OCI-M2 (cell line): ENCODE data around the gene RHOB.
"Not testable (repeated sequence)": the region's sequence is repeated elsewhere in the genome, so short reads cannot be mapped to it uniquely, and the experiment has no call there.

ENCODE experiments used
- DNase-seq: peaks from one replicate; lab custom pipeline; 2025; ENCODE audit not compliant: unreplicated experiment; lab: John Stamatoyannopoulos, UW

The RHOB gene

DNA sequence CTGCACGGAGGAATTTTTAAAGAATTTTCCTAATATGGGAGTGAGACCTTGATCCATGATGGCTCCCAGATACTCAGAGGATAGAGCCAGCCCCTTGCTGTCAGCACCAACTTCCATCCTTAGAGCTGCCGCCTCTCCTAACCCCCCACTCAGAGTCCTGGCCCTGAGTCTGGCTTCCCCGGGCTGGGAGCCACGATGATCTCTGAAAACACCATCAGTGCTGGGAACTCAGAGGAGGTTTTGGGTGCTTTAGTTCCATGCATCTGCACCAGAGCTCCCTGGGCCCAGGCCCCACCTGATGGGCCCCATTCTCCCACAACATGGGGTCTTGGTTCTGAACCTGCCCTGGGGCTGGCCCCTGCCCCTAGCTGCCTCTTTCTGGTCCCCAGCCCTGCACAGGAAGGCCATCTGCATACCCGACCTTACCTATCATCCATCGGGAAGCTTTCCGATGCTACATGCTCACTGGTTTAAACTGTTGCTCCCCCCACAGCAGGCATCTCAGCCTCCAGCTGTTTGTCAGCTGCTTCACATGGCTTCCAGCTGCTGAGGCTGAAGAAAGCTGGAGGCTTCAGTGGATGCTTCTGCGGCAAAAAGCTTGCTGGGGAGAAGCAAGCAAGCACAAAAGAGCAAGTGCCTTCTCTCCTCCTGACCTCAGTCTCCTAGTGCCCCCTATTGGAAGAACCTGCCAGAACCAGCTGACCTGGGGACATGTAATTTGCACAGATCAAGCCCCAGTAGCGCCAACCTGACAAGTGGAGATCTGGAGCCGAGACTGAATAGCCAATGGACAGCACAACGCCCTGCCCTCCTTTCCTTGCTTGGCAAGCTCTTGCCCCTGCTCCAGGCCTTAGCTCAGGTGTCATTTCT lies 24.2 kb upstream of the RHOB start:
- no peak for DNase-seq

DNA sequence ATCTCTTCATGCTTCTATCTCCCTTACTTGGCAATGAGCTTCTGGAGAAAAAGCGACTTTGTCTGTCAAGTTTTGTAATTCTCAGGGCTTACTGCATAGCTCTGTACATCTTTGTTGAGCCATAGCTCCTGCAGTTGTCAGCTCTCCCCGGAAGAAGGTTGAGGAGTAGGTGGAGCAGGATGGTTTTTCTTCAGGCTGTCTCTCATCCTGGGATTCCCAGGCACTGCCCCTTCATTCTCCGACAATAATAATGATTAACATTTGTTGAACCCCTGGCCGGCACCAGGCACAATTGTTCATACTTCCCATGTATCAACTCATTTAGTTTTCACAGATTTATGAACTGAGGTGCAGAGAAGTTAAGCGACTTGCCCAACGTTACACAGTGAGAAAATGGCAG lies 23.5 kb upstream of the RHOB start:
- DNase-seq, result no peak

DNA sequence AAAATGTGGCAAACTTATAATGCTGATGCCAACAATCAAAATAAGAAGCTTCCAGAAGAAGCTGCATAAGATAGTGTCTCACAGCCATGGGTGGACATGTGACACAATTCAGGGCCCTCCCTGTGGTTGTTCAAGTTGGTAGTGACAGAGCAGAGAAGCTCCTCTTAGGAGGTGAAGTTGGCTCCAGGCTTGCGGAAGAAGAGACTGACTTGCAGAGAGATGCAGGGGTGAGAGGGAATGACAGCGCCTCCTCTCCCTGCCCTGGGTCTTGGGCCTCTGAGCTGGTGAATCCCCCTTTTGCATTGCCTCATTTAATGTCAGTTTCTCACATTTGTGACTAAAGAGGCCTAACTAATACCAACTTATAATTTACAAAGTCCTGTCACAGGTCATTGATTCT lies 23.0 kb upstream of the RHOB start:
- DNase-seq, result no peak

DNA sequence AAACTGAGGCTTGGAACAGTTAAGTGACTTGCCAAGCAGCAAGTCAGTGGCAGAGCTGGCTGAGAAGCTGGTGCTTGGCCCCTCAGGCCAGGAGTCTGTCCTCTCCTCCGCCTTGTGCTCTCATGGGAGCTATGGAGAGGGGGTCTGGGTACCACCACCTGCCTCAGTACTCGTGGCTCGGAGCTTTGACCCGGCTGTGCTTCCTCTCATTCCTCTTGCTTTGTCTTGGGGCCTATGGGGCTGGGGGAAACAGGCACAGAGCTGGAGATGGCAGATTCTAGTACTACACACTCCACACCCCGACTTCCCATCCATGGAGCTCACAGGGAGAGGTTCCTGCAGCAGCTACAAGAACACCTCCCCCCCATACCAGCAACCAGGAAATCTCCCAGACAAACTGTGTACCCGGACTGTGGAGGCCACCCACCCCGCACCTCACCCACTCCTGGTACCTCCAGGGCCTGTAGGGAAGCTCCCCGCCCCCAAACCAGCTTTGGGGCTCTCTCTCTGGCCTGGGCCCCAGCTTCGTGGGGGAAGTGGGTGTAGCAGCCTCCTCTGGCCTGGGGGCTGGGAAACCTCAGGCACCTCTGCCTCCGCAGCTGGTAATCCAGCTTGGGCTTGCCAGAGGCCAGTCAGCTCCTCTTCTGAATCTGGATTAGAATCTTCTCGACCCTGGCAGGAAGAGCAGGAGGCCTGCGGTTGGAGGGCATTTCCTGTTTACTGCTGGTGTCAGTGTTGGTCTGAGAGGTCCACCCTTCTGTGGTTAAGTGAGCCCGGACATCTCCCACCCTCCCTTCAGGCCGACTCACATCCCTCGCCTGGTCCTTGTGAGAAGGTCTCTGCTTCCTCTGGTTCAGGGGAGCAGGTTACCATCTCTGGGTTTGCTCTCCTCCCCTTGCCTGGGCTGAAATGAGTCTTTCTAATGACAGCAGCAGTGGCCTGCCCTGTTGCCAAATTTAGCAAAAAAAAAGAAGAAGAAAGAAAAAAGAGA lies 22.3 kb upstream of the RHOB start:
- DNase-seq, result peak; percentile 89

DNA sequence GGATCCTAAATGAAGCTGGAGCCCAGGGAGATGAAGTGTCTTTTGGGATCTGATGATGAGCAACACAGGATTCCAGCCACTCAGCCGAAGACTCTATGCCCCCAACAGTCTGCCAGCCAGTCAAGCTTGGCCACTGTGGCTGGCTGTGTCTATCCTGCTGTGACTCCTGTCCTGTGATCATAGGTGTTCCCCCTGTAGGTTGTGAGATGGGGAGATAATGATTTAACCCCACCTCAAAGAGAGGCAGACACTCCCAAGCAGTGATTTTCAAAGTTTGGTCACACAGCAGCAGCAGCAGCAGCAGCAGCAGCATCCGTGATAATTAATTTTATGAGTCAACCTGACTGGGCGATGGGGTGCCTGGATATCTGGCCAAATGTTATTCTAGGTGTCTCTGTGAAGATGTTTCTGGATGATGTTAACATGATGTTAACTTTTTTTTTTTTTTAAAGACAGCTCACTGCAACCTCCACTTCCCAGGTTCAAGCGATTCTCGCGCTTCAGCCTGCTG lies 21.4 kb upstream of the RHOB start:
- DNase-seq, result no peak

DNA sequence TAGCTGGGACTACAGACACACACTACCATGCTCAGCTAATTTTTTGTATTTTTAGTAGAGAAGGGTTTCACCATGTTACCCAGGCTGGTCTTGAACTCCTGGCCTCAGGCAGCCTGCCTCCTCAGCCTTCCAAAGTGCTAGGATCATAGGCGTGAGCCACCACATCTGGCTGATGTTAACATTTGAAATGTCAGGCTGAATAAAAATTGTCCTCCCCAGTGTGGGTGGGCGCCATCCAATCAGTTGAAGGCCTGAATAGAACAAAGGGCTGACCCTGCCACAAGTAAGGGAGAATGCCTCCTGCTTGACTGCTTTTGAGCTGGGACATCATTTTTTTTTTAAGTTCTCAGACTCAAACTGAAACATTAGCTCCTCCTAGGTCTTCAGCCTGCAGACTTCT lies 21.0 kb upstream of the RHOB start:
- DNase-seq, result no peak

DNA sequence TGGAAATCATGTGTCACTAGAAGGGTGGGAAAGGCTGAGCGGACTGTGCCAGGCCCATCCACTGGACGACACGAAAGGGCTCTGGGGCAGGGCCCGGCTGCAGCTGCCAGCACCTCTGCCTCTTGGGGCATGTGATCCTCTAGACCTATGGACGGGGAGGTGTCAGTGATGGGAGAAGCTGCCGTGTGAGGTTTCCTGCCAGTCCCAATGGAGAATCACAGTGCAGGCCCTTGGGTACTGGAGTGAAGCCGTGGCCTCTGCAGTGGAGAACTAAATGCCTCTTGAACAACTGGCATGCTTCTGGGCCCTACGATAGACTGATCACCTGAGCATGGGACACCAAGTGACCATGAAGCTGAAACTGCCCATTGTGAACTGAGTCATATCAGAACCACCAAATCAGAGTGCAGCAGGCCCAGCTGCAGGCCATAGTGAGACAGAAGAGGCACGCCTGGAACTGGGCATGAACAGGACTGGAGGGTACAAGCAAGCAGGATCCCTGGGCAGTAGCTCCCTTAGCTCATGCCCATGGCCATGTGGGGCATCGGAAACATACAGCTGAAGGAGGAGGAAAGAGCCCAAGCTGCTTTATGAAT lies 18.8 kb upstream of the RHOB start:
- no peak for DNase-seq

DNA sequence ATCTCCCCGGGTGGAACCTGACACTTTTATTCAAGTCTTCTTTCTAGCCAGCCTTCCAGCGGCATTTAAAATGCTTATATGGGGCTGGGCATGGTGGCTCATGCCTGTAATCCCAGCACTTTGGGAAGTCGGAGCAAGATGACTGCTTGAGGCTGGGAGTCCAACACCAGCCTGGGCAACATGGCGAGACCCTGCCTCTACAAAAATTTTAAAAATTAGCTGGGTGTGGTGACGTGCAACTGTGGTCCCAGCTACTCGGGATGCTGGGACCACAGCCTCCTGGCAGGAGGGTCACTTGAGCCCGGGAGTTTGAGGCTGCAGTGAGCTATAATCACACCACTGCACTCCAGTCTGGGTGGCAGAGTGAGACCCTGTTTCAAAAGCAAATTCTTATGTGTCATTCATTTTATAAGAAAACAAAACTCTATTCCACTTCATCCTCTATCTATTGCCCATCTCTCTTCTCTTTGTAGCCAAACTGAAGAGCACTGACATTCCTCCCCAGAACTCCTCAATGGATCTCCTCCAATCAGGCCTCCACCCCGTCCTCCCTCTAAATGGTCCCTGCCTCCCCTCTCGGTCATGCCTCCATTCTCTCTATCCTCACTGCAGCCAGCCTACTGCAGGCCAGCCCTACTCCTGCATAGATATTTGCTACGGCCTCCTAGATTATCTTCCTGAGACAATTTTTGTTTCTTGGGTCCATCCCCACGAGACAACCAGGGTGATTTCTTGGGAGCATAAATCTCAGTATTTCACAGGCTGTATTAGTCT lies 18.0 kb upstream of the RHOB start:
- DNase-seq, result no peak

DNA sequence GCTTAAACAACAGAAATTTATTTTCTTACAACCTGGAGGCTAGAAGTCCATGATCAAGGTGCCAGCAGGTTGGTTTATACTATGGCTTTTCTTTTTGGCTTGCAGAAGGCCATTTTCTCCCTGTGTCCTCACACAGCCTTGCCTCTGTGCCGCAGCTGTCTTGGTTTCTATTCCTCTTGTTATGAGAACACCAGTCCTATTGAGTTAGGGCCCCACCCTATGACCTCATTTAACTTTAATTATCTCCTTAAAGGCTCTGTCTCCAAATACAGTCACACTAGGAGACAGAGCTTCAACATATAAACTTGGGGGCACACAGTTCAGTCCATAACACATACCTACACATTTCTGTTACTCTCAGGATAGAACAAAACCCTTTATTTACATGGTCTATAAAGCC lies 17.3 kb upstream of the RHOB start:
- no peak for DNase-seq

DNA sequence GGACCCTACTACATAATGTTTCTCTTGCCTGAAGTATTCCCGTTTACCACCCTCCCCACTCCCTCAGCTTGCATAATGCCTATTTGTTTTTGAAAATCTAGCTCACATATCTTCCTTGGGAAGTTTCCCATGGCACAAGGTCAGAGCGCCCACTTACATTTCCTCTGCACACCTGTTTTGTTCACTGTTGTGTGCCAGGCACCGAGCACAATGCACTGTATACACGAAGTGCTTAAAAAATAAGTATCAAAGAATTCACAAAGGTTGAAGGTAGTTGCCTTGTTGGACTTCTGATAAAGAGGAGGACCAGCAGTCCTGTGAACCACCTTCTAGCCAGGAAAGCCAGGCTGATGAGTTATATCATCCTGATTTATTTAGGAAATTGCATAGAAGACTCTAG lies 16.8 kb upstream of the RHOB start:
- DNase-seq, result no peak

DNA sequence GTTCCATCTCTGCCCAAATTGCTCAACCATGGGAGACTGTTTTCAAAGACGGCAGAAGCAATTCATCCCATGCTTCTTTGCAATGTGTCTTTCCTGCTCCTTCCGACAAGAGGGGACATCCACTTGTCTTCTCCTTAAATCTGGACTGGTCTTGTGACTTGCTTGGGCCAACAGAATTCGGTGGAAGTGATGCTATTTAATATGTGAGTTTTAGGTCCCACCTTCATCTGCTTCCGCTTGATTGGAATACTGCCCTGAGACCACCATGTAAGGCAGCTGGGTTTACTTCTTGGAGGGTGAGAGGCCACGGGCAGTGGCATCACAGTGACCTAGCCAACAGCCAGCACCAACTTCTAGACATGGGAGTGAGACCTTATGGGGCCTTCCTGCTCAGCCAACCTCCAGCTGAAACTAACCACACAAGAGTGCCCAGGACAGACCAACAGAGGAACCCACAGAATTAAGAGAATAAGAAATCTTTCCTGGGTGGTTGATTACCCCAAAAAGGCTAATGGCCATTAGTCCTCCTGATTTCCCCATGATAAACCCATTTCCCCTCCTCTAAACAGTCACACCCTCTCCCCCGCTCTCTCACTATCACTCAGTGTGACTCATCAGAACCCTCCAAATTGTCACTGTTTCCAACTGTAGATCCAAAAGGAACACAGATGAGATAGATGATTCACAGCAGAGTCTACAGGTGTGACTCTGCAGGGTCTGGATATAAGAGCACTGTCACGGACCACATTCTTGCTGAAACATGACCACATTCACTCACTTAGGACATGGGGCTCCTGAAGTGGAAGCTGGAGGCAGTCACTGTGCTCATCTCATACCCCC lies 16.2 kb upstream of the RHOB start:
- no peak for DNase-seq

DNA sequence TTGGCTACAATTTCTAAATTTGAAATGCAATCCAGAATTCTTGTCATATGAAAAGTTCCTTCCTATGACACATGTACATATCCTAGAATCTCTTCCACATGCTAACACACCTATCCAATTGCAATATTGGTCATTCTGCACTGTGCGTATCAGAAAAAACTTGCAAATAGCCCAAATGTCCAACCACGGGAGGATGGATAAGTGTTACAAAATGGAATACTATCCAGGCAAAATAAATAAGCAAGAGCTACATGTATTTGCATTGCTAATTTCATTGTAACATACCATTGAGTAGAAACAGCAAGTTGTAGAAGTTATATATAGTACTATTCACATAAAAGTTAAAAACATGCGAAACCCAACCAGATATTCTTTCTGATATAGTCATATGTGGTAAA lies 15.6 kb upstream of the RHOB start:
- DNase-seq, result no peak

DNA sequence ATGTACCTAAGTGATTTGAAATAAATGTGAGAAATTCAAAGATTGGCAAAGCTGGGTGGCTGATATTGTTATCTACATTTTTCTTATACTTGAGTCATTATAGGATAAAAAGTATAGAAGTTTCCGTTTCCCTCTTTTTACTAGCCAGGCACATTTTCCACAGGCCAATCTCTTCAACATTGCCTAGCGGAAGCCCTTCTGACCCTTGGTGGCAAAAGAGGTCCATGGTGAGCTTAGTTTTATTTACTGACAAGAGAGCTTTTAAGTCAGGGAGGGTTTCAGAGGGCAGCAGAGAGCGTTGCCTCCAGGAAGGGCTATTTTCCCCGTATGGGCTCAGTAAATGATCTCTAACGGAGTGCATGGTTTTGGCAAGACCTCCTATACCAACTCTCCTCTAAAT lies 15.1 kb upstream of the RHOB start:
- no peak for DNase-seq

DNA sequence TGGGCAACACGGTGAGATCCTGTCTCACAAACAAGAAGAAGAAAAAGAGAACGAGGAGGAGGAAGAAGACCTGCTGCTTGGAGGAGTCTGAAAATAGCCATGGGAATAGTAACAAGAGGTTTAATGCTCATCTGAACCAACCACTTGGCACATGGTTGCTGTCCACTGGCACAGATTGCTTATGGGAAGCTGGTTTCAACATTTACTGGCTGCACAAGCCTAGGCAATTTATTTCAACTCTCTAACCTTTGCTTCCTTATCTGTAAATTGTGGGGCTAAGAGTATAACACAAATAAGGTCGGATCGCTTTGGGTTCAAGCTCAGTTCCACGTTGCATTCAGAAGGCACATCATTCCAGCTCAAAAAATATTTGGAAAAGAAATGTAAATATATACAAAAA lies 14.2 kb upstream of the RHOB start:
- DNase-seq, result no peak

DNA sequence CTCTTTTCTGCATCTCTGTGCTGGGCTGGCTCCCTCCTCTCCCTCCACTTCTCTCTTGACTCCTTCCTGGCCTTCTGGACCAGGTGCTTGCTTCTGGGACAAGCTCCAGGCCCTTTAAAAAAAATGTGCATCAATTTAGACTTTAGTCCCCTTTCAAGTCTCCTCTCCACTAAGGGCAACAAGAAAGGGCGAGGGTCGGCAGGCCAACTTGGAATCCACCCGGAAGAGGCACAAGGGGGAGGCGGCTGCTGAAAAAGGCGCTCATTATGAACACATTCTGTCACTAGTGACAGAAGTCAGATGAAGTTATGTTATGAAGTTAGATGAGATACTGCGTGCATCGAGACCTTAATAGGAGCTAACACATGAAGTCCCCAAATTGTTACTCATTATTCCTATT lies 13.6 kb upstream of the RHOB start:
- DNase-seq, result no peak

DNA sequence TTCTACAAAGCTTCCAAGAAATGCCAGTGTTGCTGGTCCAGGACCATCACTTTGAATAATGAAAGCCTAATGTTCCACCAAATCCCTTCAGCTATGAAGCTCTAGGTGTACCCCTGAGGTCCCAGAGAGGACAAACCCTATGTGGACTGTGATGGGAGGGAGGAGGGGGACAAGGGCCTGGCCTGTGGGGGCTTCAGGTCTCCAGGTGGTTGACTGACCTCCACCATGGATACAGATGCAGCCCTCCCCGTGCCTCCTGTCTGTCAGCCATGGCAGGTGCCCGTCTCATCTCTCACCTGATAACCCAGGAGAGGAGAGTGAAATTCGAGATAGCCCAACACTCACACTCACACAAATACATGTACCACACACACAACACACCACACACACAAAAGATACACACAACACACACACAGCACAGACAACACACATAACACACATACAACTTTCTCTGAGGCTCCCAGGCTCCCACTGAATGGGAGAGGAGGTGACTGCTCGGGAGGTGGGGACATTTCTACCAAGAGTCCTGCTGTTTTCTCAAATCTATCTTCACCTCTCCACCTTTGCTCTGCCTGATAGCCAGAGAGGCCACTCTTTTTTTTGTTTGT lies 12.8 kb upstream of the RHOB start:
- DNase-seq, result no peak

DNA sequence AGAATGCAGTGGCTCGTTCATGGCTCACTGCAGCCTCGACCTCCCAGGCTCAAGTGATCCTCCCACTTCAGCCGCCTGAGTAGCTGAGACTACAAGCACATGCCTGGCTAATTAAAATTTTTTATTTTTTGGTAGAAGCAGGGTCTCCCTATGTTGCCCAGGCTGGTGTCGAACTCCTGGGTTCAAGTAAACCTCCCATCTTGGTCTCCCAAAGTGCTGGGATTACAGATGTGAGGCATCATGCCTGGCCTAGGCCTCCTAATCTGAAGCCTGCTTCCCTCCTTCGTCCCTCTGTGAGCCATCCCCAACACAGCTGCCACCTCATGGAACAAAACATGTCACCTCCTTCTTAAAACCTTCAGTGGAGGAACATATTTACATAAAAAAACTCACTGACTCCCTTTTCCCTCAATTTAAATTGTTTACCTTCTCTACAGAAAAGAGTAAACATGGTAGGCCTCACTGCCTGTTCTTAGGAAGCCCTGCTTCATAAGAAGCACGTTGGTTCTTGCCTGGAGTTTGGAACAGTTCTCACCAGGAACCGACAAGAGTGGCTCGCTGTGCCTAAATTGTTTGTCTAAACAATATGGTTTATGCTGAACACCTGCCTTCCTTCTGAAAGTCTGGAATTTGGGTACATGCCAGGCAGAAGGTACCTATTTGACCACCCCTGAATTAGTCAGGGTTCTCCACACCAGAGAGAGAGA lies 12.1 kb upstream of the RHOB start:
- DNase-seq, result no peak

DNA sequence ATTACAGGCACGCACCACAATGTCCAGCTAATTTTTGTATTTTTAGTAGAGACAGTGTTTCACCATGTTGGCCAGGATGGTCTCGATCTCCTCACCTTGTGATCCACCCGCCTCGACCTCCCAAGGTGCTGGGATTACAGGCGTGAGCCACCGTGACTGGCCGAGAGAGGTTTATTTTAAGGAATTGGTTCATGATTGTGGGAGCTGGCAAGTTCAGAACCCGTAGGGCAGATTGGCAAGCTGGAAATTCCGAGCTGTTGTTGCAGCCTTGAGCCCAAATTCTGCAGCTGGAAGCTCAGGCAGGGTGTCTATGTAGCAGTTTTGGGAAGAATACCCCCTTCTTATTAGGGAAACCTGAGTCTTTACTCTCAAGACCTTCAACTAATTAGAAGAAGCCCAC lies 11.4 kb upstream of the RHOB start:
- DNase-seq, result not testable (repeated sequence)
